Superior temporal gyrus (tissue), 1 donor: Measurements from ENCODE around the gene ARNT2.
"Not testable (repeated sequence)": the region's sequence is repeated elsewhere in the genome, so short reads cannot be mapped to it uniquely, and the experiment has no call there.

Experiments
- DNase-seq: peaks from one replicate; pipeline ENCODE4 v3.0.0-alpha.2; 2016; ENCODE audit errors: extremely low spot score

The ARNT2 gene

GRCh38 chr15:80491163-80491847 lies 87.1 kb downstream of the ARNT2 start:
- no peak for DNase-seq

DNA sequence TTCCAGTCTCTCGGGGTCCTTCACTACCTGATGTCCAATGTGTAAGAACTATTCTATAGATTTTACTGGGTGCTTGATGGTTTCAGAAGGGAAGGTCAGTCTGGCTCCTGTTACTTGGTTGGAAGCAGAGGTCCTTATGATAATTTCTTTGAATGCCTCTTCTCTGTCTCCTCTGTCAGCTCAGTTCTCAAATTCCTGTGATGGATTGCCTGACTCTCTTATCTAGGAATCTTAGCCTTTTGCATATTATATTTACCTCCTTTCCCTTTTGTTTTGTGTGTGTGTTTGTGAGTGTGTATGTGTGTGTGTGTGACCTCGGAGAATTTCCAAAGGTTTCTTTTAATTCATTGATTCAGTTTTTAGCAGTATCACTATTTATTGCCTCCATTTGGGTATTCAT lies 88.2 kb downstream of the ARNT2 start:
- no peak for DNase-seq

GRCh38 chr15:80492874-80493273 lies 88.7 kb downstream of the ARNT2 start:
- no peak for DNase-seq

GRCh38 chr15:80494351-80494751 lies 90.2 kb downstream of the ARNT2 start:
- no peak for DNase-seq

DNA sequence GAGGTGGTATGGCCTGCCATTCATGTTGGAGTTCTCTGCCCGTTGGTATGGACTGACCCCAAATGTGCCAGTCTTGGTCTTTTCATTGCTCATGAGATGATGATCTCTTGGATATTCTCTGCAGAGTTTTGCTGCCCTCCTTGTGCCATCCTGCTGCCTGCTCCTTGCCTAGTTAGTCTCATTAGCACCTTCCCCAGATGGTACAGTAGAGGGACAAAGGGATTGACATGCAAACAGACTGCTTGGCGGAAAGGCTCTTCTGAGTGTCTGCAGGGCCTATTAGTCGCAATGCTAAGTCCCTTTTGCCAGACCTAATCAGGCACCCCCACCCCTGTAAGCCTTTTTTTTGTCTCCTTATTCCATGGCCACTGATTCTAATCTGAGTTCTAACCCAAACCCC lies 90.6 kb downstream of the ARNT2 start:
- DNase-seq, result no peak

DNA sequence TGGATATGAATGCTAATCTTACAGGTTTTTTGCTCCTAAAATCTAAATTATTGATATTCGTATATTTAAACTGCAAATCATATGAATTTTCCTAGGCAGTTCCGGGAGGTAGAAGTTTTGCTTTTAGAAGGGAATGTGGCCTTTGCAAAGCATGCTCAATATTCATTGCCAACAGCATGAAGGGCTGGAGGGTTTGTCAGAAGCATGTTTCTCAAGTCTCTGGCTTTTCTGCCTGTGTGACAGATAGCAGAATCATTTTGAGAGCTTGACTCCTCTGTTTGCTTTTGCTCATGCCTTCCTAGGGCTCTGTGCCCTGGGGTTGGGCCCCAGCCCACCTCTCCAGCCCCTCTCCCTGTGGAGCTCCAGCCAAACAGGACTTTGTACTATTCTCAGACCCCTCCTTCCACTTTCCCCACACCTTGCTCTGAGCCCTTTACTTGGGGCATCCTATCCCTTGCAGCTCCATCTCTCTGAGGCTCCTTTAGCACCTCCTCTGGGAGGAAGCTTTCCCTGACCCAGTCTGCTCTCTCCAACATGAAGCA lies 91.3 kb downstream of the ARNT2 start:
- DNase-seq, result no peak

- DNase-seq, result no peak
Observed at GRCh38 chr15:80496096-80496495, 91.9 kb downstream of the ARNT2 start.

DNA sequence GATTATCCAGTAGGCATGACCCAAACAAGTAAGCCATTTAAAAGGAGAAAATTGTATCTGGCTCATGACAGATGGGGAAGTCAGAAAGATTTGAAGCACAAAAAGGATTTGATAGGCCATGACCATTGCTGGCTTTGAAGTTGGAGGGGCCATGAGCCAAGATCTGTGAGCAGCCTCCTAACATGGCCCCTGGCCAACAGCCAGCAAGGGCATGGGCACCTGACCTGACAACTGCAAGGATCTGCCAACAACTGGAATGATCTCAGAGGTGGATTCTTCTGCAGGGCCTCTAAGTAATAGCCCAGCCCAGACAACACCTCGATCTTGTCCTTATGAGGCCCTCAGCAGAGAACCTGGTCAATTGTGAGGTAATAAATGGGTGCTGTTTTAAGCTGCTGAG lies 93.0 kb downstream of the ARNT2 start:
- DNase-seq, result no peak

DNA sequence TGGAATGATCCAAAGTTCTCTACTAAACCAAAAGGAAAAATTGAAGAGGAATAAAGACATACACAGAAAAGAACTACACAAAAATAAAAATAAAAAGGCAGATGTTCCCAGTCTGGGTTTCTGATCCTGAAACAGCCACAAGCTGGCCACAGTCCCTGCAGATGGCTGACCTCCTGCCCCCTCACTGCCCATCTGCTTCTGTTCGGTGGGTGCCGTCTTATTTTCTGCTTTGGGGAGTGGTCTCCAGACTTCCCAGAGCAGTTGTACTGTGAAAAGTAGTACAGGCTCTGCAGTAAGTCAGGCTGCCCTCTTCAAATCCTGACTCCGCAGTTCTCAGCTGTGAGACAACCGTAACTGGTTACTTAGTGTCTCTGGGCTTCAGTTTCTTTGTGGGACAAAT lies 94.5 kb downstream of the ARNT2 start:
- DNase-seq, result no peak

DNA sequence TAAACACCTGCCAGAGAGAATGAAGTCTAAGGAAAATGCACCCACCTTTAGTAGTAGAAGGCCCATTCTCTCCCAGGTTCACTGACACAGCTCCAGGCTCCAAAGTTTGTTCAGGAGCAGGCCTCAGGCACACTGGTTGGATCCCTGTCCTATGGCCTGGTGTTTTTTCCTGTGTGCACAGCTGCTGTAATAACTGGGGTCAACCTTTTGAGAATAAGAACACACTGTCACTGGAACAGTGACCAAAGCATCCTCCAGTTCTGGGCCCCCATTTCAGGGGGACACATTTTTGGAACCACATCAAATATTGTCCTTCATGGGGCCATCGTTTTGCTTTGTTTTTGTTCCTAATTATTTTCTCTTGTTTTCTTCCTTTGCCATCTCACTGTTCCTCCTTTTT lies 95.8 kb downstream of the ARNT2 start:
- DNase-seq, result no peak

DNA sequence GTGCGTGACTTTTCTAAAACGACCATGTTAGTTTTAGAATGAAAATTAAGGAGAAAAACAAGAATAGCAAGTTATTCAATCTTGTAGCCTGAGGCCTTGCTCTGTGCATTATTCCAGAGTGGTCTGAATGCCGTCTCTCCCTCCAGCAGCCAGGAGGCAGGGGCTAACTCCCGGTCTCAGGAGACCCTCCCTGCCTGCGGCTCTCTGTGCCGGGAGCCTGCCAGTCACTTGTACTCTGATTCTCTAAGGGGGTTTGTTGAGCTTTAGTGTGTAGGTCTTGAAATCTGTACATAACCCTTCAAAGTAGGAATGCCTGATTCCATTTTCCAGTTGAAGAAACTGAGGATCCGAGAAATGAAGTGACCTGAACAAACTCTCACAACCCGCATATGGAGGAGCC lies 97.3 kb downstream of the ARNT2 start:
- DNase-seq, result no peak

- DNase-seq, result no peak
Observed at GRCh38 chr15:80502782-80503181, 98.6 kb downstream of the ARNT2 start.

GRCh38 chr15:80503319-80503952 lies 99.3 kb downstream of the ARNT2 start:
- DNase-seq, result no peak

GRCh38 chr15:80504931-80505330 lies 100.7 kb downstream of the ARNT2 start:
- DNase-seq, result no peak

- DNase-seq, result no peak
Observed at GRCh38 chr15:80506286-80506893, 102.2 kb downstream of the ARNT2 start.

DNA sequence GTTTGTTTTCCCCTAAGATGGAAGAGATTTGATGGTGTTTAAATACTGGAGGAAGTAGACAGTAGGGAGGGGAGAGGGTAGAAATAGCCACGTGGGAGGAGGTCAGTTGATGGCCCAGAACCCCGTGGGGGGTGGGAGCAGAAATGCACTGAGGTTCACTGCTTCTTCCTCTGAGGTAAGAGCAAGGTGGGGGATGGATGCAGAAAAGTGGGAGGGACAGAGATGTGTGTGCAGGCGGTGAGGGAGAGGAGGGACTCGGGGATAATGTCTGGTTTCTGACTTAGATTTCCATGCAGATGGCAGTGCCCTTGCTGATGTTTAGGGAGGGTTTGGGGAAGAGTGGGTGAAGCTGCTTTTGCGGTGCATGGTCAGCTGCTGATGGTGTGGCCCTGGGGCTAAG lies 102.9 kb downstream of the ARNT2 start:
- no peak for DNase-seq

DNA sequence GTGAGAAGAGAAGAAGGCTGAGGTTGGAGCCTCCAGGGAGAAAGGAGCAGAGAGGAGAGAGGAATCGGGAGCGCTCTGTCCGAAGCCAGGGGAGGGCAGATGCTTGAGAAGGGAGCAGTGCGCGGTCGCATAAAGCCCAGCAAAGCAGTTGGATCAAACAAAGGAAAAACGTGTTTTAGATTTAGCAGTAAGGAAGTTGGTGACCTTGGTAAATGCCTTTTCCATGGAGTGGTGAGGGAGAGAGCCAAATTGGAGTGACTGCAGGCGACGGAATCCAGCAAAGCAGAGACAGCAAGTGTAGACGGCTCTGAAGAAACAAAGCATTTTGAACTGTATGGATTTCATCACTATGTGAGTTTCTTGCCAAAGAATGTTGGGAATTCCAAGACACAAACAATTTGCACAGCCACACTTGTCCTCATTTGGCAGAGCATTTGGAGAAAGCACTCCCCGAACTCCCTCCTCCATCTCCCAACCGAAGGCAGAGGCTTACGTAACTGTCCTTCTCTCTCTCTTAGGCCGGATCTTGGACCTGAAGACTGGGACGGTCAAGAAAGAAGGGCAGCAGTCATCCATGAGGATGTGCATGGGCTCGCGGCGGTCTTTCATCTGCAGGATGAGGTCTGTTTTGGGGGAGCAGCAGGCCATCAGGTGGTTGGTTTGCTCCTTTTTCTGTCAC lies 103.6 kb downstream of the ARNT2 start:
- no peak for DNase-seq

DNA sequence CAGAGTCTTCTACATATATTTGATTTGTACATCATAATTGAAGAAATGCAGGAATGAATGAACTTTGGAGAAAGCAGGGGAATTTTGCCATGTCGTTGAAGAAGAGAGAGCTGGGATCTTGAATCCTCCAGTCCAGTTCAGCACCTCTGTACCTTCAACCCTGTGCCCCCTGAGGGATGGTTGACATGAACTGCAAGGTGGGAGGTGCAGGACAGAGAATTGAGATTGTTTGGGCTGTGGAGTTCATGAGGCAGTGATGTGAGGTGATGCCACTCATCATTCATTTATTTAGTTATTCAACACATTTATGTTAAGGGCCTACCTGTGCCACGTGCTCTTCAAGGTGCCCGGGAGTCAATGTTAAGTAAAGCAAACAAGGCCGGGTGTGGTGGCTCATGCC lies 104.6 kb downstream of the ARNT2 start:
- no peak for DNase-seq

- no peak for DNase-seq
Observed at GRCh38 chr15:80509800-80510199, 105.6 kb downstream of the ARNT2 start.

GRCh38 chr15:80510985-80511384 lies 106.8 kb downstream of the ARNT2 start:
- DNase-seq, result not testable (repeated sequence)

GRCh38 chr15:80512726-80513660 lies 108.8 kb downstream of the ARNT2 start:
- DNase-seq, result no peak
